ENCODE results near the gene USP12.

GRCh38 chr13:27020415-27020814 is 151.2 kb downstream of the USP12 start:
- TF ChIP-seq, protein P1, sequence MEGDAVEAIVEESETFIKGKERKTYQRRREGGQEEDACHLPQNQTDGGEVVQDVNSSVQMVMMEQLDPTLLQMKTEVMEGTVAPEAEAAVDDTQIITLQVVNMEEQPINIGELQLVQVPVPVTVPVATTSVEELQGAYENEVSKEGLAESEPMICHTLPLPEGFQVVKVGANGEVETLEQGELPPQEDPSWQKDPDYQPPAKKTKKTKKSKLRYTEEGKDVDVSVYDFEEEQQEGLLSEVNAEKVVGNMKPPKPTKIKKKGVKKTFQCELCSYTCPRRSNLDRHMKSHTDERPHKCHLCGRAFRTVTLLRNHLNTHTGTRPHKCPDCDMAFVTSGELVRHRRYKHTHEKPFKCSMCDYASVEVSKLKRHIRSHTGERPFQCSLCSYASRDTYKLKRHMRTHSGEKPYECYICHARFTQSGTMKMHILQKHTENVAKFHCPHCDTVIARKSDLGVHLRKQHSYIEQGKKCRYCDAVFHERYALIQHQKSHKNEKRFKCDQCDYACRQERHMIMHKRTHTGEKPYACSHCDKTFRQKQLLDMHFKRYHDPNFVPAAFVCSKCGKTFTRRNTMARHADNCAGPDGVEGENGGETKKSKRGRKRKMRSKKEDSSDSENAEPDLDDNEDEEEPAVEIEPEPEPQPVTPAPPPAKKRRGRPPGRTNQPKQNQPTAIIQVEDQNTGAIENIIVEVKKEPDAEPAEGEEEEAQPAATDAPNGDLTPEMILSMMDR (IDR thresholded peaks at IDR 0.05; ENCODE audit: low read depth, low read length), result no peak
- no peak for TF ChIP-seq EZH2phosphoT487 (IDR thresholded peaks at IDR 0.05; ENCODE audit: low read depth)

Data from OCI-LY3 (cell line).